PC-3 (cell line): ENCODE data around the gene VPS50. TPM values are rescaled to one million over a fixed set of nuclear protein-coding genes. Genes with fewer than 3 reads are reported as not detected.
A peak's percentile ranks its signal among the peaks of the same experiment; 100 is the strongest.

ENCODE experiments used
- ATAC-seq: fragments of 200-7000 bp; cut with Tn5 transposase; 2 replicates; pipeline ENCODE4 v1.9.1; 2020; ENCODE audit warnings: mild to moderate bottlenecking, moderate library complexity
- BruUV-seq: library from RNA; stranded (reverse); fragments of 400-500 nt; replicated peaks from 2 replicates; lab custom pipeline; 2021; lab: Mats Ljungman, UMichigan
- CTCF ChIA-PET: fragments of 300-600 bp; sonication (Branson Sonifier 250); formaldehyde crosslinking; loops from one replicate; lab custom pipeline; 2022; ENCODE audit warnings: antibody characterized with exemption; lab: Charles Lee
- POLR2A ChIA-PET: fragments of 300-600 bp; sonication (Branson Sonifier 250); formaldehyde crosslinking; loops from one replicate; lab custom pipeline; 2022; ENCODE audit warnings: antibody characterized with exemption; ENCODE audit not compliant: unreplicated experiment; lab: Charles Lee
- DNase-seq: peaks from one replicate; pipeline ENCODE4 v3.0.0-alpha.2; 2015
- H2AFZ ChIP-seq: fragments of 300-600 bp; sonication (generic); 2 replicates; pipeline ENCODE4 v1.6.0; 2016; ENCODE audit warnings: antibody characterized with exemption, low read length
- H3F3A ChIP-seq: fragments of 300-600 bp; sonication (generic); one replicate; pipeline ENCODE4 v1.6.0; 2017; ENCODE audit warnings: antibody characterized with exemption, low read length, control low read depth, mild to moderate bottlenecking; ENCODE audit not compliant: unreplicated experiment
- H3K27ac ChIP-seq: fragments of 300-600 bp; sonication (generic); 2 replicates; pipeline ENCODE4 v1.5.1; 2016; ENCODE audit warnings: mild to moderate bottlenecking, low read length
- H3K27me3 ChIP-seq: fragments of 300-600 bp; sonication (generic); 2 replicates; pipeline ENCODE4 v1.6.1; 2016; ENCODE audit warnings: low read length, mixed read lengths
- H3K36me3 ChIP-seq: fragments of 300-600 bp; sonication (generic); 2 replicates; pipeline ENCODE4 v1.6.1; 2016; ENCODE audit warnings: low read depth, mixed run types, low read length, mixed read lengths
- H3K4me1 ChIP-seq: fragments of 300-600 bp; sonication (generic); 2 replicates; pipeline ENCODE4 v1.5.1; 2016; ENCODE audit warnings: low read length; ENCODE audit not compliant: insufficient read depth
- H3K4me2 ChIP-seq: fragments of 300-600 bp; sonication (generic); 2 replicates; pipeline ENCODE4 v1.6.0; 2016; ENCODE audit warnings: low read length
- H3K4me3 ChIP-seq: fragments of 300-600 bp; sonication (generic); 2 replicates; pipeline ENCODE4 v1.5.1; 2016; ENCODE audit warnings: mild to moderate bottlenecking, low read length, mixed read lengths
- H3K79me2 ChIP-seq: fragments of 300-600 bp; sonication (generic); 2 replicates; pipeline ENCODE4 v1.6.1; 2017; ENCODE audit warnings: low read length, mixed read lengths
- H3K9ac ChIP-seq: fragments of 300-600 bp; sonication (generic); 2 replicates; pipeline ENCODE4 v1.6.0; 2016; ENCODE audit warnings: mild to moderate bottlenecking, low read length
- H3K9me2 ChIP-seq: fragments of 300-600 bp; sonication (generic); replicated peaks from 2 replicates; pipeline ENCODE4 v1.6.1; 2016; ENCODE audit warnings: mixed run types, low read length, mixed read lengths
- H3K9me3 ChIP-seq: fragments of 300-600 bp; sonication (generic); 2 replicates; pipeline ENCODE4 v1.6.1; 2016; ENCODE audit warnings: low read length, mixed read lengths
- H4K20me1 ChIP-seq: fragments of 300-600 bp; sonication (generic); 2 replicates; pipeline ENCODE4 v1.6.1; 2016; ENCODE audit warnings: low read length, mixed read lengths
- EZH2 ChIP-seq: fragments of 300-600 bp; sonication (generic); IDR thresholded peaks from one replicate; pipeline ENCODE4 v1.6.1; 2017; ENCODE audit warnings: antibody characterized with exemption, mild to moderate bottlenecking, low read length; ENCODE audit not compliant: unreplicated experiment
- EZH2phosphoT487 ChIP-seq: fragments of 300-600 bp; sonication (generic); IDR thresholded peaks from 2 replicates; pipeline ENCODE4 v1.6.1; 2018; ENCODE audit warnings: mild to moderate bottlenecking, antibody characterized with exemption, low read length, borderline replicate concordance
- intact Hi-C: fragments of 100-400 bp; cut with micrococcal nuclease; formaldehyde crosslinking; loops from 2 replicates; pipeline ENCODE4 v1.9.0; 2023
- total RNA-seq: library from RNA; depleted of rRNA; stranded (reverse); fragments of >200 nt; gene quantifications from 2 replicates; pipeline ENCODE4 v1.2.3, GENCODE V29; 2014
- TF ChIP-seq, protein P1 (sequence below): fragments of 300-600 bp; sonication (generic); conservative IDR thresholded peaks from 2 replicates; pipeline ENCODE4 v1.5.1; 2017; ENCODE audit warnings: antibody characterized with exemption, low read depth, mild to moderate bottlenecking, low read length

The VPS50 gene
- total RNA-seq, 1 experiment from 2014 or later: 16.7 TPM

- peak; percentile 87 for ATAC-seq
- intact Hi-C loops: loop anchor here (1.0 to 2.0 kb wide), 3 partner anchors 9 to 25 kb away; no protein-coding TSS in a partner anchor
- Histone ChIP-seq H3K27me3 (no peaks in the 10 kb centered on the region), H3K4me3 (no peak overlapping the region), H3K79me2 (no peaks in the 10 kb centered on the region), H3K9ac (no peak overlapping the region), H4K20me1 (no peaks in the 10 kb centered on the region), H3K36me3 (no peaks in the 10 kb centered on the region), H2AFZ (peak overlapping the region; percentile 15; the same call in 1 of the 2 replicates), H3K27ac (peak overlapping the region; percentile 8; the same call in 1 of the 2 replicates), H3K4me2 (no peak overlapping the region), H3K4me1 (peaks cover 18% of the 10 kb centered on the region), H3K9me3 (no peaks in the 10 kb centered on the region), H3F3A (no peaks in the 10 kb centered on the region), H3K9me2 (no peaks in the 10 kb centered on the region)
- peak; percentile 41 for DNase-seq
- POLR2A ChIA-PET: no interaction called here
- CTCF ChIA-PET: interaction anchor here (0.6 kb wide), 1 partner anchor 18 kb away, joined by 3 read pairs; no protein-coding TSS in a partner anchor
- TF ChIP-seq EZH2 (no peak), EZH2phosphoT487 (no peak)
- TF ChIP-seq, protein P1, sequence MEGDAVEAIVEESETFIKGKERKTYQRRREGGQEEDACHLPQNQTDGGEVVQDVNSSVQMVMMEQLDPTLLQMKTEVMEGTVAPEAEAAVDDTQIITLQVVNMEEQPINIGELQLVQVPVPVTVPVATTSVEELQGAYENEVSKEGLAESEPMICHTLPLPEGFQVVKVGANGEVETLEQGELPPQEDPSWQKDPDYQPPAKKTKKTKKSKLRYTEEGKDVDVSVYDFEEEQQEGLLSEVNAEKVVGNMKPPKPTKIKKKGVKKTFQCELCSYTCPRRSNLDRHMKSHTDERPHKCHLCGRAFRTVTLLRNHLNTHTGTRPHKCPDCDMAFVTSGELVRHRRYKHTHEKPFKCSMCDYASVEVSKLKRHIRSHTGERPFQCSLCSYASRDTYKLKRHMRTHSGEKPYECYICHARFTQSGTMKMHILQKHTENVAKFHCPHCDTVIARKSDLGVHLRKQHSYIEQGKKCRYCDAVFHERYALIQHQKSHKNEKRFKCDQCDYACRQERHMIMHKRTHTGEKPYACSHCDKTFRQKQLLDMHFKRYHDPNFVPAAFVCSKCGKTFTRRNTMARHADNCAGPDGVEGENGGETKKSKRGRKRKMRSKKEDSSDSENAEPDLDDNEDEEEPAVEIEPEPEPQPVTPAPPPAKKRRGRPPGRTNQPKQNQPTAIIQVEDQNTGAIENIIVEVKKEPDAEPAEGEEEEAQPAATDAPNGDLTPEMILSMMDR: no peak
- no TSS peak for BruUV-seq
These were observed 28.7 kb upstream of the VPS50 start for GRCh38 chr7:93203496-93203895.

- CTCF ChIA-PET: no interaction called here
- Histone ChIP-seq H3K4me1 (peaks cover 18% of the 10 kb centered on the region), H3K9me2 (no peaks in the 10 kb centered on the region), H3K9me3 (no peaks in the 10 kb centered on the region), H3F3A (no peaks in the 10 kb centered on the region), H3K4me2 (no peak overlapping the region), H3K27me3 (no peaks in the 10 kb centered on the region), H3K27ac (peak overlapping the region; percentile 35), H3K36me3 (no peaks in the 10 kb centered on the region), H3K4me3 (no peak overlapping the region), H4K20me1 (no peaks in the 10 kb centered on the region), H3K9ac (no peak overlapping the region), H2AFZ (no peak overlapping the region), H3K79me2 (no peaks in the 10 kb centered on the region)
- POLR2A ChIA-PET: no interaction called here
- DNase-seq: peak; percentile 17
- intact Hi-C loops: loop anchor here (2.0 kb wide), 1 partner anchor 24 kb away; no protein-coding TSS in a partner anchor
- no TSS peak for BruUV-seq
- peak; percentile 49 for ATAC-seq
- TF ChIP-seq EZH2 (no peak), EZH2phosphoT487 (no peak)
- TF ChIP-seq, protein P1: no peak
These were observed 27.1 kb upstream of the VPS50 start for GRCh38 chr7:93205046-93205445.

DNA sequence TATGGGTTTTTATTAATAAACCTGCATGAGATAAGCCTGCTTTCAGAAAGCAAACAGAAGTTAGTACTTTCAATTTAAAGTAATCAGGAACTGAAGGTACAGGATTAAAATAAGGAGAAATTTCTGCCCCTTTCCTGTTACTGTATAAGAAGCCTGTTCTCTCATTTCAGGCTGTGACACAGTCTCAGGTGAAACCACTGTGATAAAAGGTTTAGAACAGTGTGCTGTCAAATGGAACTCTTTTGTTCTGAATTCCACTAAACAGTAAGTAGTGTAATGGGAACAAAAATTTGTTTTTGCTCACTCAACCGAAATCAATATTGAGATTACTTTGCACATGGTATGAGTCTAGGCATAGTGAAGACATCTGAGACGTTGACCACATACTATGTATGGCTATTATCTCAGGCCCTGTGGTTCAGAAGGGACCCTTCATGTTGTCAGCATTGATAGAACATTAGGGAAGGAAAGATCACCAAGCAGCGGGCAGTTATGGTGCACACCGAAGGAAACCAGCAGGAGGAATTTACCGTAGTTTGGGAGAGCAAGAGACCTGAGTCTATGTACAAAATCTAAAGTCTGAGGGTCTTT, 20.8 kb upstream of the VPS50 start:
- BruUV-seq: no TSS peak
- Histone ChIP-seq H3K9me3 (no peaks in the 10 kb centered on the region), H3K27me3 (peaks cover 16% of the 10 kb centered on the region; the same call in 1 of the 2 replicates), H3K4me2 (no peak overlapping the region), H3K27ac (no peak overlapping the region), H3K36me3 (no peaks in the 10 kb centered on the region), H3K9ac (no peak overlapping the region), H4K20me1 (no peaks in the 10 kb centered on the region), H3K79me2 (no peaks in the 10 kb centered on the region), H3F3A (no peaks in the 10 kb centered on the region), H3K9me2 (no peaks in the 10 kb centered on the region), H2AFZ (no peak overlapping the region), H3K4me3 (no peak overlapping the region), H3K4me1 (no peaks in the 10 kb centered on the region)
- TF ChIP-seq, protein P1: no peak
- TF ChIP-seq EZH2phosphoT487 (no peak), EZH2 (no peak)
- intact Hi-C loops: no loop called here
- POLR2A ChIA-PET: no interaction called here
- DNase-seq (no peak), ATAC-seq (no peak)
- CTCF ChIA-PET: no interaction called here
